ENCODE data around the gene TEX29. TPM values are rescaled to one million over a fixed set of nuclear protein-coding genes. Genes with fewer than 3 reads are reported as not detected.

TEX29 gene
- total and polyA plus RNA-seq, 2 donors (not counting 1 experiment from before 2014, with no cell fraction given), result 0.66 to 0.86 TPM

DNA sequence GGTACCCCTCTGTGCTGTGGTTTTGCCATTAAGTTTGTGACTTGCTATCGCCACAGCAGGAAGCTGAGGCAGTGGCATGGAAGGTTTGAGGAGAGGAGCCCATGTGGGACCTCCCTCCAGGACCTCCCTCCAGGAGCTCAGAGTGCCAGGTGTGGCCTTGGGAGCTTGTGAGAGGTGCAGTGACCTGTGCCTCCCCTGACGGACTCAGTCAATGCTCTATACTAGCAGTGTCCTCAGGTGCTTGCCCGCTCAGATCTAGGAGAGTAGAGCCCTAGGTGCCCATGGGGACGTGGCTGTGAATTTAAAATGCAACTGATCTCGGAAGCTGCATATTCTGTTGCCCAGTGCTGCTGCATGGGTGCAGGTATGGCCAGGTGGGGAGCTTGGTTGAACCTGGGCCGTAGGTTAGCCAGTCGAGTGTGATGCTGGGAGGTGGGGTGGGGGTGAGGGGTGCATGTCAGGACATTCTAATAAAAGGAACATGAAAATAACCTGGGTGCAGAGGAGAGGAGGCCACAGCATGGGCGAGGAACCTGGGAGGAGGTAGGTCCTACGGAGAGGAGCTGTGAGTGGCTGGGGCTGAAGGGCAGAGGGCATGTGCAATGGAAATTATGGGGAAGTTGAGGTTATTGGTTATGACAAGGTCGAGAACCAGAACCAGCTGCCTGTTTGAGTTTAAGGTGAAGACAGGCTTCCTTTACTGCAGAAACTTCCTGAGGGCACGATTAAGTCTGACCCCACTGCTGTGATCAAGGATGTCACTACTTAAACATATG lies 41.6 kb downstream of the TEX29 start:
- no peak for DNase-seq
- H3K4me3 Mint-ChIP-seq, result no peak overlapping the region
- H3K4me1 ChIP-seq (ENCODE audit: control insufficient read depth in 2 of 2, insufficient read depth in 2 of 2, low read length in 2 of 2), result no peaks in the 10 kb centered on the region
- 69% methylated on average over 11 of the region's 11 CpGs for WGBS (ENCODE audit: insufficient coverage)
- no peak overlapping the region for H2AFZ ChIP-seq (ENCODE audit: insufficient read depth, low read depth, low read length, poor library complexity, severe bottlenecking)
- POLR2A ChIA-PET, result interaction anchor here (0.5 kb wide), 1 partner anchor 71 kb away, joined by 8 read pairs; no protein-coding TSS in a partner anchor
- no peak for ATAC-seq (ENCODE audit: low read depth)
- no peaks in the 10 kb centered on the region for H3K36me3 ChIP-seq (replicated peaks in 1 of 2; ENCODE audit: control extremely low read depth in 1 of 2, control insufficient read depth in 1 of 2, extremely low read depth in 1 of 2, insufficient read depth in 2 of 2, low read length in 1 of 2)
- peaks cover 5% of the 10 kb centered on the region for H3K27me3 Mint-ChIP-seq
- no peak overlapping the region for H3K4me3 ChIP-seq (ENCODE audit: control extremely low read depth in 1 of 5, extremely low read depth in 1 of 5, insufficient read depth in 1 of 5, low read depth in 2 of 5, low read length in 4 of 5)
- H3K27me3 ChIP-seq (replicated peaks in 1 of 4; ENCODE audit: control extremely low read depth in 1 of 4, control insufficient read depth in 3 of 4, insufficient read depth in 4 of 4, low read length in 3 of 4), result peaks cover 0 to 4% (median 0%) of the 10 kb centered on the region in 4 experiments
- H3K4me1 Mint-ChIP-seq, result no peaks in the 10 kb centered on the region
- H3K4me2 ChIP-seq (replicated peaks; ENCODE audit: low read depth, low read length, poor library complexity, severe bottlenecking), result no peak overlapping the region
- H3K27ac ChIP-seq (ENCODE audit: low read length in 2 of 2), result no peak overlapping the region
- intact Hi-C loops (cut with micrococcal nuclease), result no loop called here
- TF ChIP-seq, protein P1, sequence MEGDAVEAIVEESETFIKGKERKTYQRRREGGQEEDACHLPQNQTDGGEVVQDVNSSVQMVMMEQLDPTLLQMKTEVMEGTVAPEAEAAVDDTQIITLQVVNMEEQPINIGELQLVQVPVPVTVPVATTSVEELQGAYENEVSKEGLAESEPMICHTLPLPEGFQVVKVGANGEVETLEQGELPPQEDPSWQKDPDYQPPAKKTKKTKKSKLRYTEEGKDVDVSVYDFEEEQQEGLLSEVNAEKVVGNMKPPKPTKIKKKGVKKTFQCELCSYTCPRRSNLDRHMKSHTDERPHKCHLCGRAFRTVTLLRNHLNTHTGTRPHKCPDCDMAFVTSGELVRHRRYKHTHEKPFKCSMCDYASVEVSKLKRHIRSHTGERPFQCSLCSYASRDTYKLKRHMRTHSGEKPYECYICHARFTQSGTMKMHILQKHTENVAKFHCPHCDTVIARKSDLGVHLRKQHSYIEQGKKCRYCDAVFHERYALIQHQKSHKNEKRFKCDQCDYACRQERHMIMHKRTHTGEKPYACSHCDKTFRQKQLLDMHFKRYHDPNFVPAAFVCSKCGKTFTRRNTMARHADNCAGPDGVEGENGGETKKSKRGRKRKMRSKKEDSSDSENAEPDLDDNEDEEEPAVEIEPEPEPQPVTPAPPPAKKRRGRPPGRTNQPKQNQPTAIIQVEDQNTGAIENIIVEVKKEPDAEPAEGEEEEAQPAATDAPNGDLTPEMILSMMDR (IDR thresholded peaks at IDR 0.05), result no peak
- no peak for TF ChIP-seq EZH2 (IDR thresholded peaks at IDR 0.05; ENCODE audit: borderline replicate concordance, insufficient read depth, low read depth, low read length, poor library complexity, severe bottlenecking)
- CTCF ChIA-PET, result no interaction called here
- H3K9me3 Mint-ChIP-seq (ENCODE audit: insufficient read depth), result no peaks in the 10 kb centered on the region
- no peaks in the 10 kb centered on the region for H4K20me1 ChIP-seq (ENCODE audit: control insufficient read depth, insufficient read depth, low read length, poor library complexity, severe bottlenecking)
- no peaks in the 10 kb centered on the region for H3K79me2 ChIP-seq (ENCODE audit: control insufficient read depth, insufficient read depth, low read length)
- no peak overlapping the region for H3K9ac ChIP-seq (ENCODE audit: low read length)
- H3K27ac Mint-ChIP-seq, result no peak overlapping the region
- H3K9me3 ChIP-seq (ENCODE audit: control extremely low read depth in 1 of 3, control insufficient read depth in 2 of 3, insufficient read depth in 1 of 3, low read length in 2 of 3), result no peaks in the 10 kb centered on the region

DNA sequence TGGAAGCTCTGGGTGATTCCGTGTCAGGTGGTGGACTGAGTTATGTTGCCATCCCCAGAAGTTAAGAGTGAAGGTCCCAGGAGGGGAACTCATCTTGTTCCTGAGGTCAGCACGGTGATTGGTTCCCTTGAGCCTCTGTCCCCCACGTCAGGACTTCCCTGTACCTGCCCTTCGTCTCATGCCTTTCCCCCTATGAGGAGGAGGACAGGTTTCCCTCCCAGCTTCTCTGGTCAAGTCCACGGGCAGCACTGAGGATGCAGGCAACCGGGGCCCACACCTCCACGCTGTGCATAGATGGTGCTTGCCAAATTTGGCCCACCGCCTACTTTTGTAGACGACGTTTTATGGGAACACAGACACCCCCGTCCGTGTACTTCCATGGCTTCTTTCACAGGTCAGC lies 42.7 kb downstream of the TEX29 start:
- Histone ChIP-seq H3K27me3 (replicated peaks in 1 of 4; ENCODE audit: control extremely low read depth in 1 of 4, control insufficient read depth in 3 of 4, insufficient read depth in 4 of 4, low read length in 3 of 4) (peaks cover 0 to 4% (median 0%) of the 10 kb centered on the region in 4 experiments), H3K79me2 (ENCODE audit: control insufficient read depth, insufficient read depth, low read length) (no peaks in the 10 kb centered on the region), H3K36me3 (replicated peaks in 1 of 2; ENCODE audit: control extremely low read depth in 1 of 2, control insufficient read depth in 1 of 2, extremely low read depth in 1 of 2, insufficient read depth in 2 of 2, low read length in 1 of 2) (no peaks in the 10 kb centered on the region), H3K4me1 (ENCODE audit: control insufficient read depth in 2 of 2, insufficient read depth in 2 of 2, low read length in 2 of 2) (no peaks in the 10 kb centered on the region), H3K4me3 (ENCODE audit: control extremely low read depth in 1 of 5, extremely low read depth in 1 of 5, insufficient read depth in 1 of 5, low read depth in 2 of 5, low read length in 4 of 5) (no peak overlapping the region), H4K20me1 (ENCODE audit: control insufficient read depth, insufficient read depth, low read length, poor library complexity, severe bottlenecking) (no peaks in the 10 kb centered on the region), H3K9ac (ENCODE audit: low read length) (no peak overlapping the region), H3K4me2 (replicated peaks; ENCODE audit: low read depth, low read length, poor library complexity, severe bottlenecking) (no peak overlapping the region), H2AFZ (ENCODE audit: insufficient read depth, low read depth, low read length, poor library complexity, severe bottlenecking) (no peak overlapping the region), H3K9me3 (ENCODE audit: control extremely low read depth in 1 of 3, control insufficient read depth in 2 of 3, insufficient read depth in 1 of 3, low read length in 2 of 3) (no peaks in the 10 kb centered on the region), H3K27ac (ENCODE audit: low read length in 2 of 2) (no peak overlapping the region)
- 90% methylated on average over 10 of the region's 12 CpGs for WGBS (ENCODE audit: insufficient coverage)
- intact Hi-C loops (cut with micrococcal nuclease), result no loop called here
- no peaks in the 10 kb centered on the region for H3K4me1 Mint-ChIP-seq
- ATAC-seq (ENCODE audit: low read depth), result no peak
- DNase-seq, result no peak
- no peak overlapping the region for H3K4me3 Mint-ChIP-seq
- ChIA-PET POLR2A (no interaction called here), CTCF (no interaction called here)
- no peak overlapping the region for H3K27ac Mint-ChIP-seq
- H3K9me3 Mint-ChIP-seq (ENCODE audit: insufficient read depth), result no peaks in the 10 kb centered on the region
- peaks cover 5% of the 10 kb centered on the region for H3K27me3 Mint-ChIP-seq
- TF ChIP-seq, protein P1 (IDR thresholded peaks at IDR 0.05), result no peak
- no peak for TF ChIP-seq EZH2 (IDR thresholded peaks at IDR 0.05; ENCODE audit: borderline replicate concordance, insufficient read depth, low read depth, low read length, poor library complexity, severe bottlenecking)
